IMR-90 (cell line): ENCODE results near the gene PLEK. TPM values are rescaled to one million over a fixed set of nuclear protein-coding genes. Genes with fewer than 3 reads are reported as not detected.

Experiments
- ATAC-seq: fragments of 200-7000 bp; cut with Tn5 transposase; 2 replicates; pipeline ENCODE4 v1.9.1; 2020; ENCODE audit warnings: low read depth, mild to moderate bottlenecking, moderate library complexity
- BruUV-seq: library from RNA; stranded (reverse); fragments of 400-500 nt; replicated peaks from 2 replicates; lab custom pipeline; 2021; lab: Mats Ljungman, UMichigan
- CTCF ChIA-PET: fragments of 300-600 bp; formaldehyde crosslinking; extraction: SDS; loops from one replicate; lab custom pipeline; 2021; ENCODE audit warnings: antibody characterized with exemption; lab: Yijun Ruan, JAX
- POLR2A ChIA-PET: fragments of 300-600 bp; sonication (Branson Sonifier 250); formaldehyde crosslinking; loops from one replicate; lab custom pipeline; 2022; ENCODE audit warnings: antibody characterized with exemption; ENCODE audit not compliant: unreplicated experiment; lab: Charles Lee
- DNase-seq: peaks from one replicate; pipeline ENCODE4 v3.0.0; 2013
- H2AFZ ChIP-seq: replicated peaks from 2 replicates; pipeline ENCODE3; 2013; ENCODE audit warnings: low read length, mild to moderate bottlenecking; ENCODE audit not compliant: poor library complexity
- H2AK5ac ChIP-seq: 2 replicates; pipeline ENCODE4 v1.6.1; 2013; ENCODE audit warnings: low read depth, low read length, inconsistent platforms
- H2AK9ac ChIP-seq: replicated peaks from 2 replicates; pipeline ENCODE3; 2013; ENCODE audit warnings: mild to moderate bottlenecking, low read depth, low read length, moderate library complexity; ENCODE audit not compliant: poor library complexity
- H2BK120ac ChIP-seq: 2 replicates; pipeline ENCODE4 v1.6.1; 2013; ENCODE audit warnings: low read depth, low read length, inconsistent platforms
- H2BK15ac ChIP-seq: 3 replicates; pipeline ENCODE4 v1.6.1; 2013; ENCODE audit warnings: low read depth, low read length, inconsistent platforms
- H2BK20ac ChIP-seq: 2 replicates; pipeline ENCODE4 v1.6.1; 2013; ENCODE audit warnings: low read depth, mild to moderate bottlenecking, inconsistent platforms, low read length, moderate library complexity
- H2BK5ac ChIP-seq: 2 replicates; pipeline ENCODE4 v1.6.1; 2013; ENCODE audit warnings: mild to moderate bottlenecking, low read depth, low read length, inconsistent platforms; ENCODE audit not compliant: poor library complexity, severe bottlenecking
- H3K14ac ChIP-seq: replicated peaks from 2 replicates; pipeline ENCODE4 v1.6.1; 2013; ENCODE audit warnings: low read depth, low read length, inconsistent platforms
- H3K18ac ChIP-seq: 2 replicates; pipeline ENCODE4 v1.6.1; 2013; ENCODE audit warnings: low read depth, low read length, control low read depth
- H3K23ac ChIP-seq: 2 replicates; pipeline ENCODE4 v1.6.1; 2013; ENCODE audit warnings: low read depth, low read length, inconsistent platforms
- H3K27ac ChIP-seq: 2 replicates; pipeline ENCODE4 v1.5.1; 2013; ENCODE audit warnings: mild to moderate bottlenecking, control low read depth, low read length; ENCODE audit not compliant: insufficient read depth
- H3K27me3 ChIP-seq: 2 replicates; pipeline ENCODE4 v1.6.1; 2013; ENCODE audit warnings: low read length; ENCODE audit not compliant: control insufficient read depth, insufficient read depth
- H3K36me3 ChIP-seq: 2 replicates; pipeline ENCODE4 v1.6.1; 2013; ENCODE audit warnings: low read length, mixed read lengths; ENCODE audit not compliant: control insufficient read depth, insufficient read depth
- H3K4ac ChIP-seq: 2 replicates; pipeline ENCODE4 v1.6.1; 2013; ENCODE audit warnings: low read depth, low read length, inconsistent platforms
- H3K4me1 ChIP-seq: 2 replicates; pipeline ENCODE4 v1.6.1; 2013; ENCODE audit warnings: low read length, mixed read lengths; ENCODE audit not compliant: control insufficient read depth, insufficient read depth
- H3K4me2 ChIP-seq: 2 replicates; pipeline ENCODE4 v1.6.1; 2013; ENCODE audit warnings: low read depth, mild to moderate bottlenecking, control low read depth, low read length, moderate library complexity
- H3K4me3 ChIP-seq: 2 replicates; pipeline ENCODE4 v1.5.1; 2013; ENCODE audit warnings: low read depth, mild to moderate bottlenecking, control low read depth, low read length, moderate library complexity; ENCODE audit not compliant: insufficient read depth
- H3K56ac ChIP-seq: 2 replicates; pipeline ENCODE4 v1.6.1; 2013; ENCODE audit warnings: low read length, inconsistent platforms; ENCODE audit not compliant: insufficient read depth; ENCODE audit errors: extremely low read depth
- H3K79me1 ChIP-seq, 2 experiments: 2 replicates each; pipeline ENCODE4 v1.6.1; 2013; ENCODE audit warnings: low read length in 2 of 2, inconsistent platforms in 1 of 2, low read depth in 1 of 2
- H3K9ac ChIP-seq: 2 replicates; pipeline ENCODE4 v1.6.1; 2013; ENCODE audit warnings: low read depth, low read length, control low read depth
- H3K9me1 ChIP-seq: 2 replicates; pipeline ENCODE4 v1.6.1; 2013; ENCODE audit warnings: low read length, inconsistent platforms; ENCODE audit not compliant: insufficient read depth
- H3K9me3 ChIP-seq: 2 replicates; pipeline ENCODE4 v1.6.1; 2013; ENCODE audit warnings: low read length; ENCODE audit not compliant: control insufficient read depth, insufficient read depth
- H4K20me1 ChIP-seq: 2 replicates; pipeline ENCODE4 v1.6.1; 2013; ENCODE audit warnings: low read length, inconsistent platforms; ENCODE audit not compliant: insufficient read depth
- H4K5ac ChIP-seq: 2 replicates; pipeline ENCODE4 v1.6.1; 2013; ENCODE audit warnings: mild to moderate bottlenecking, low read depth, low read length, control low read depth
- H4K8ac ChIP-seq, 2 experiments: 2 replicates each; pipeline ENCODE4 v1.6.1; 2013; ENCODE audit warnings: low read depth in 2 of 2, low read length in 2 of 2, control low read depth in 1 of 2, inconsistent platforms in 1 of 2
- H4K91ac ChIP-seq: 2 replicates; pipeline ENCODE4 v1.6.1; 2013; ENCODE audit warnings: low read depth, low read length, inconsistent platforms; ENCODE audit not compliant: insufficient read depth
- CEBPB ChIP-seq: IDR thresholded peaks from 2 replicates; pipeline ENCODE4 v1.6.1; 2012; ENCODE audit warnings: low read depth, low read length, improper control_type of control experiment
- FOS ChIP-seq: fragments of 150-350 bp; IDR thresholded peaks from 2 replicates; pipeline ENCODE4 v1.6.1; 2016; ENCODE audit warnings: low read depth, low read length
- MAFK ChIP-seq: IDR thresholded peaks from 2 replicates; pipeline ENCODE4 v1.6.1; 2012; ENCODE audit warnings: low read depth, low read length, improper control_type of control experiment
- MAZ ChIP-seq: IDR thresholded peaks from 2 replicates; pipeline ENCODE4 v1.6.1; 2012; ENCODE audit warnings: low read depth, mild to moderate bottlenecking, low read length, improper control_type of control experiment, moderate library complexity, borderline replicate concordance
- MXI1 ChIP-seq: IDR thresholded peaks from 2 replicates; pipeline ENCODE4 v1.6.1; 2012; ENCODE audit warnings: low read depth, mild to moderate bottlenecking, low read length, moderate library complexity, borderline replicate concordance
- NFE2L2 ChIP-seq: fragments of 150-350 bp; IDR thresholded peaks from 2 replicates; pipeline ENCODE4 v1.6.1; 2016; ENCODE audit warnings: low read depth, mild to moderate bottlenecking, low read length
- POLR2A ChIP-seq: IDR thresholded peaks from 2 replicates; pipeline ENCODE4 v1.6.1; 2012; ENCODE audit warnings: mild to moderate bottlenecking, low read depth, low read length
- RAD21 ChIP-seq: IDR thresholded peaks from 2 replicates; pipeline ENCODE4 v1.6.1; 2012; ENCODE audit warnings: low read length, improper control_type of control experiment
- SMC3 ChIP-seq: fragments of 150-350 bp; IDR thresholded peaks from 2 replicates; pipeline ENCODE4 v1.6.1; 2016; ENCODE audit warnings: low read depth, mild to moderate bottlenecking, antibody characterized with exemption, low read length, moderate library complexity
- WGBS, 2 experiments: methylation state at CpG; one replicate each; pipeline versions ENCODE4 v1.1.5 to v1.1.7; 2013; ENCODE audit warnings: missing lambda C conversion rate in 2 of 2; ENCODE audit not compliant: insufficient read length in 1 of 2; ENCODE audit errors: extremely low coverage in 2 of 2; 5-methylcytosine and 5-hydroxymethylcytosine counted together
- dilution Hi-C: fragments of 300-500 bp; cut with HindIII; formaldehyde crosslinking; loops from one replicate; pipeline ENCODE4 v1.14.3; 2018; ENCODE audit warnings: low sequenced_read_pairs; ENCODE audit not compliant: unreplicated experiment
- in situ Hi-C: fragments of 300-500 bp; cut with MboI; formaldehyde crosslinking; loops from 3 replicates; pipeline ENCODE4 v1.14.3; 2019; ENCODE audit warnings: low sequenced_read_pairs, inconsistent platforms, mixed read lengths
- intact Hi-C: fragments of 100-400 bp; cut with micrococcal nuclease; formaldehyde crosslinking; loops from 2 replicates; pipeline ENCODE4 v1.10.0; 2022
- polyA plus RNA-seq, 3 experiments: library from polyadenylated mRNA; depleted of rRNA; stranded (reverse); fragments of >200 nt; gene quantifications; 2 replicates each; pipeline ENCODE4 v1.2.3, GENCODE V29; 2012; ENCODE audit warnings: low replicate concordance in 1 of 3
- total RNA-seq: library from RNA; depleted of rRNA; stranded (reverse); fragments of >200 nt; gene quantifications from 2 replicates; pipeline ENCODE4 v1.2.3, GENCODE V29; 2012
- TF ChIP-seq, protein P1 (sequence below): fragments of 150-350 bp; IDR thresholded peaks from 2 replicates; pipeline ENCODE4 v1.6.1; 2016; ENCODE audit warnings: low read depth, mild to moderate bottlenecking, low read length, moderate library complexity, borderline replicate concordance

Gene PLEK
- total and polyA plus RNA-seq, 2 of the 4 experiments (the other 2 are of a cell fraction): under 0.01 TPM; not detected in 1

GRCh38 chr2:68417926-68418325, 52.8 kb downstream of the PLEK start:
- no CpG with 5 or more reads among the region's 1 CpG for WGBS, 2 experiments
- H2BK20ac ChIP-seq: no peak overlapping the region

More at GRCh38 chr2:68417926-68418325, 52.8 kb downstream of the PLEK start:
- ChIA-PET CTCF (no interaction called here), POLR2A (no interaction called here)
- Histone ChIP-seq H3K4ac (no peak overlapping the region), H3K36me3 (no peaks in the 10 kb centered on the region), H2BK5ac (no peak overlapping the region), H2AFZ (no peak overlapping the region), H3K27ac (no peak overlapping the region), H3K14ac (no peak overlapping the region), H3K9me3 (no peaks in the 10 kb centered on the region), H3K9ac (no peak overlapping the region), H4K20me1 (no peaks in the 10 kb centered on the region), H3K9me1 (no peaks in the 10 kb centered on the region), H3K56ac (no peak overlapping the region), H2BK120ac (no peak overlapping the region), H2AK9ac (no peak overlapping the region), H2AK5ac (no peak overlapping the region), H3K4me2 (no peak overlapping the region), H3K18ac (no peak overlapping the region), H3K4me1 (no peaks in the 10 kb centered on the region), H2BK15ac (no peak overlapping the region), H3K79me1 (no peaks in the 10 kb centered on the region), H4K5ac (no peak overlapping the region), H4K8ac (no peak overlapping the region), H3K4me3 (no peak overlapping the region), H3K23ac (no peak overlapping the region), H3K27me3 (peaks cover 47% of the 10 kb centered on the region), H4K91ac (no peak overlapping the region)
- ATAC-seq (no peak), DNase-seq (no peak)
- TF ChIP-seq CEBPB (no peak), FOS (no peak), MAZ (no peak), MXI1 (no peak), MAFK (no peak), POLR2A (no peak), SMC3 (no peak), RAD21 (no peak), NFE2L2 (no peak)
- TF ChIP-seq, protein P1, sequence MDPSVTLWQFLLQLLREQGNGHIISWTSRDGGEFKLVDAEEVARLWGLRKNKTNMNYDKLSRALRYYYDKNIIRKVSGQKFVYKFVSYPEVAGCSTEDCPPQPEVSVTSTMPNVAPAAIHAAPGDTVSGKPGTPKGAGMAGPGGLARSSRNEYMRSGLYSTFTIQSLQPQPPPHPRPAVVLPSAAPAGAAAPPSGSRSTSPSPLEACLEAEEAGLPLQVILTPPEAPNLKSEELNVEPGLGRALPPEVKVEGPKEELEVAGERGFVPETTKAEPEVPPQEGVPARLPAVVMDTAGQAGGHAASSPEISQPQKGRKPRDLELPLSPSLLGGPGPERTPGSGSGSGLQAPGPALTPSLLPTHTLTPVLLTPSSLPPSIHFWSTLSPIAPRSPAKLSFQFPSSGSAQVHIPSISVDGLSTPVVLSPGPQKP: no peak
- in situ Hi-C loops (no loop called here), intact Hi-C loops (no loop called here), dilution Hi-C loops (no loop called here)
- BruUV-seq: no TSS peak
